HL-60 (cell line): Measurements from ENCODE around the gene MTX2.

Experiments used
- CTCF ChIP-seq: IDR thresholded peaks from one replicate; pipeline ENCODE4 v1.5.1; 2011; ENCODE audit warnings: low read length, control low read depth, inconsistent platforms; ENCODE audit not compliant: insufficient read depth
- GABPA ChIP-seq: IDR thresholded peaks from 2 replicates; pipeline ENCODE4 v1.6.1; 2012; ENCODE audit warnings: low read depth
- POLR2AphosphoS5 ChIP-seq: IDR thresholded peaks from 2 replicates; pipeline ENCODE4 v1.6.1; 2012; ENCODE audit warnings: low read depth
- TF ChIP-seq, protein P1 (sequence below): IDR thresholded peaks from 2 replicates; pipeline ENCODE4 v1.6.1; 2012; ENCODE audit warnings: low read depth; ENCODE audit not compliant: insufficient replicate concordance

GRCh38 chr2:176261136-176261535, 8.1 kb upstream of the MTX2 start:
- TF ChIP-seq CTCF, result no peak
- no peak for TF ChIP-seq POLR2AphosphoS5
- TF ChIP-seq, protein P1, sequence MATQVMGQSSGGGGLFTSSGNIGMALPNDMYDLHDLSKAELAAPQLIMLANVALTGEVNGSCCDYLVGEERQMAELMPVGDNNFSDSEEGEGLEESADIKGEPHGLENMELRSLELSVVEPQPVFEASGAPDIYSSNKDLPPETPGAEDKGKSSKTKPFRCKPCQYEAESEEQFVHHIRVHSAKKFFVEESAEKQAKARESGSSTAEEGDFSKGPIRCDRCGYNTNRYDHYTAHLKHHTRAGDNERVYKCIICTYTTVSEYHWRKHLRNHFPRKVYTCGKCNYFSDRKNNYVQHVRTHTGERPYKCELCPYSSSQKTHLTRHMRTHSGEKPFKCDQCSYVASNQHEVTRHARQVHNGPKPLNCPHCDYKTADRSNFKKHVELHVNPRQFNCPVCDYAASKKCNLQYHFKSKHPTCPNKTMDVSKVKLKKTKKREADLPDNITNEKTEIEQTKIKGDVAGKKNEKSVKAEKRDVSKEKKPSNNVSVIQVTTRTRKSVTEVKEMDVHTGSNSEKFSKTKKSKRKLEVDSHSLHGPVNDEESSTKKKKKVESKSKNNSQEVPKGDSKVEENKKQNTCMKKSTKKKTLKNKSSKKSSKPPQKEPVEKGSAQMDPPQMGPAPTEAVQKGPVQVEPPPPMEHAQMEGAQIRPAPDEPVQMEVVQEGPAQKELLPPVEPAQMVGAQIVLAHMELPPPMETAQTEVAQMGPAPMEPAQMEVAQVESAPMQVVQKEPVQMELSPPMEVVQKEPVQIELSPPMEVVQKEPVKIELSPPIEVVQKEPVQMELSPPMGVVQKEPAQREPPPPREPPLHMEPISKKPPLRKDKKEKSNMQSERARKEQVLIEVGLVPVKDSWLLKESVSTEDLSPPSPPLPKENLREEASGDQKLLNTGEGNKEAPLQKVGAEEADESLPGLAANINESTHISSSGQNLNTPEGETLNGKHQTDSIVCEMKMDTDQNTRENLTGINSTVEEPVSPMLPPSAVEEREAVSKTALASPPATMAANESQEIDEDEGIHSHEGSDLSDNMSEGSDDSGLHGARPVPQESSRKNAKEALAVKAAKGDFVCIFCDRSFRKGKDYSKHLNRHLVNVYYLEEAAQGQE, result no peak
- no peak for TF ChIP-seq GABPA
